ENCODE data around the gene TMEM255B.

- TF ChIP-seq CTCF (IDR thresholded peaks at IDR 0.05; ENCODE audit: low read length) (no peak), EZH2 (optimal IDR thresholded peaks at IDR 0.05; ENCODE audit: low read depth, low read length) (no peak), EZH2phosphoT487 (IDR thresholded peaks at IDR 0.05; ENCODE audit: low read length) (no peak)
Observed at GRCh38 chr13:113813749-113814434, 54.9 kb downstream of the TMEM255B start.
